ENCODE results near the gene PAX7.
A peak's percentile ranks its signal among the peaks of the same experiment; 100 is the strongest.
"Not testable (repeated sequence)": the region's sequence is repeated elsewhere in the genome, so short reads cannot be mapped to it uniquely, and the experiment has no call there.

PAX7 gene

GRCh38 chr1:18666317-18666920 is 35.8 kb downstream of the PAX7 start:
- DNase-seq, result no peak

GRCh38 chr1:18667333-18667732 is 36.7 kb downstream of the PAX7 start:
- no peak for DNase-seq

- no peak for DNase-seq
Measured at GRCh38 chr1:18668046-18668445, 37.4 kb downstream of the PAX7 start.

- DNase-seq, result no peak
Measured at GRCh38 chr1:18668750-18669404, 38.2 kb downstream of the PAX7 start.

GRCh38 chr1:18670121-18670867 is 39.6 kb downstream of the PAX7 start:
- DNase-seq, result no peak

- no peak for DNase-seq
Measured at GRCh38 chr1:18670868-18671225, 40.2 kb downstream of the PAX7 start.

GRCh38 chr1:18673976-18674375 is 43.3 kb downstream of the PAX7 start:
- peak; percentile 10 for DNase-seq

- DNase-seq, result no peak
Measured at GRCh38 chr1:18676332-18676781, 45.7 kb downstream of the PAX7 start.

GRCh38 chr1:18681423-18681835 is 50.8 kb downstream of the PAX7 start:
- peak; percentile 79 for DNase-seq

- DNase-seq, result no peak
Measured at GRCh38 chr1:18682375-18682774, 51.7 kb downstream of the PAX7 start.

- no peak for DNase-seq
Measured at GRCh38 chr1:18684303-18684702, 53.7 kb downstream of the PAX7 start.

GRCh38 chr1:18686540-18686939 is 55.9 kb downstream of the PAX7 start:
- DNase-seq, result no peak

GRCh38 chr1:18687273-18687672 is 56.6 kb downstream of the PAX7 start:
- no peak for DNase-seq

GRCh38 chr1:18691648-18692047 is 61.0 kb downstream of the PAX7 start:
- no peak for DNase-seq

- DNase-seq, result no peak
Measured at GRCh38 chr1:18693256-18694098, 62.8 kb downstream of the PAX7 start.

- DNase-seq, result not testable (repeated sequence)
Measured at GRCh38 chr1:18694289-18694688, 63.6 kb downstream of the PAX7 start.

- DNase-seq, result no peak
Measured at GRCh38 chr1:18697541-18697940, 66.9 kb downstream of the PAX7 start.

- no peak for DNase-seq
Measured at GRCh38 chr1:18700530-18700929, 69.9 kb downstream of the PAX7 start.

GRCh38 chr1:18701183-18701582 is 70.5 kb downstream of the PAX7 start:
- DNase-seq, result no peak

GRCh38 chr1:18703041-18703621 is 72.5 kb downstream of the PAX7 start:
- no peak for DNase-seq

GRCh38 chr1:18705811-18706210 is 75.2 kb downstream of the PAX7 start:
- DNase-seq, result no peak

- DNase-seq, result no peak
Measured at GRCh38 chr1:18707696-18708257, 77.1 kb downstream of the PAX7 start.

- DNase-seq, result no peak
Measured at GRCh38 chr1:18710002-18710401, 79.4 kb downstream of the PAX7 start.
